Neural cell (in vitro differentiated cells): ENCODE data around the gene CST1.

Source experiments
- CTCF ChIP-seq: fragments of 450-650 bp; IDR thresholded peaks from 2 replicates; pipeline ENCODE4 v1.5.1; 2014; ENCODE audit warnings: antibody characterized with exemption, mild to moderate bottlenecking, moderate library complexity; ENCODE audit not compliant: poor library complexity, severe bottlenecking
- MXI1 ChIP-seq: fragments of 450-650 bp; conservative IDR thresholded peaks from 2 replicates; pipeline ENCODE4 v1.6.1; 2014; ENCODE audit warnings: antibody characterized with exemption, mild to moderate bottlenecking; ENCODE audit not compliant: poor library complexity, severe bottlenecking
- RAD21 ChIP-seq: fragments of 450-650 bp; conservative IDR thresholded peaks from 2 replicates; pipeline ENCODE4 v1.6.1; 2014; ENCODE audit warnings: antibody characterized with exemption, mild to moderate bottlenecking, moderate library complexity
- SMC3 ChIP-seq: fragments of 450-650 bp; conservative IDR thresholded peaks from 2 replicates; pipeline ENCODE4 v1.6.1; 2014; ENCODE audit warnings: antibody characterized with exemption, mild to moderate bottlenecking, moderate library complexity; ENCODE audit not compliant: poor library complexity
- TF ChIP-seq, protein P1 (sequence below): IDR thresholded peaks from 2 replicates; pipeline ENCODE4 v1.6.1; 2012; ENCODE audit warnings: borderline replicate concordance

- TF ChIP-seq CTCF (no peak), SMC3 (no peak), MXI1 (no peak), RAD21 (no peak)
- TF ChIP-seq, protein P1, sequence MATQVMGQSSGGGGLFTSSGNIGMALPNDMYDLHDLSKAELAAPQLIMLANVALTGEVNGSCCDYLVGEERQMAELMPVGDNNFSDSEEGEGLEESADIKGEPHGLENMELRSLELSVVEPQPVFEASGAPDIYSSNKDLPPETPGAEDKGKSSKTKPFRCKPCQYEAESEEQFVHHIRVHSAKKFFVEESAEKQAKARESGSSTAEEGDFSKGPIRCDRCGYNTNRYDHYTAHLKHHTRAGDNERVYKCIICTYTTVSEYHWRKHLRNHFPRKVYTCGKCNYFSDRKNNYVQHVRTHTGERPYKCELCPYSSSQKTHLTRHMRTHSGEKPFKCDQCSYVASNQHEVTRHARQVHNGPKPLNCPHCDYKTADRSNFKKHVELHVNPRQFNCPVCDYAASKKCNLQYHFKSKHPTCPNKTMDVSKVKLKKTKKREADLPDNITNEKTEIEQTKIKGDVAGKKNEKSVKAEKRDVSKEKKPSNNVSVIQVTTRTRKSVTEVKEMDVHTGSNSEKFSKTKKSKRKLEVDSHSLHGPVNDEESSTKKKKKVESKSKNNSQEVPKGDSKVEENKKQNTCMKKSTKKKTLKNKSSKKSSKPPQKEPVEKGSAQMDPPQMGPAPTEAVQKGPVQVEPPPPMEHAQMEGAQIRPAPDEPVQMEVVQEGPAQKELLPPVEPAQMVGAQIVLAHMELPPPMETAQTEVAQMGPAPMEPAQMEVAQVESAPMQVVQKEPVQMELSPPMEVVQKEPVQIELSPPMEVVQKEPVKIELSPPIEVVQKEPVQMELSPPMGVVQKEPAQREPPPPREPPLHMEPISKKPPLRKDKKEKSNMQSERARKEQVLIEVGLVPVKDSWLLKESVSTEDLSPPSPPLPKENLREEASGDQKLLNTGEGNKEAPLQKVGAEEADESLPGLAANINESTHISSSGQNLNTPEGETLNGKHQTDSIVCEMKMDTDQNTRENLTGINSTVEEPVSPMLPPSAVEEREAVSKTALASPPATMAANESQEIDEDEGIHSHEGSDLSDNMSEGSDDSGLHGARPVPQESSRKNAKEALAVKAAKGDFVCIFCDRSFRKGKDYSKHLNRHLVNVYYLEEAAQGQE, result no peak
Observed at GRCh38 chr20:23754731-23755130, 4.0 kb upstream of the CST1 start.
